Muscle of arm (tissue), 12 donors: Measurements from ENCODE around the gene PRKCB. TPM values are rescaled to one million over a fixed set of nuclear protein-coding genes. Genes with fewer than 3 reads are reported as not detected.
"Not testable (repeated sequence)": the region's sequence is repeated elsewhere in the genome, so short reads cannot be mapped to it uniquely, and the experiment has no call there.

Experiments used
- DNase-seq: peaks from one replicate; pipeline ENCODE4 v3.0.0-alpha.2; 2013
- polyA plus RNA-seq, 12 donors: library from polyadenylated mRNA; unstranded; fragments of 120-200 nt; gene quantifications; one replicate each; pipeline ENCODE4 v1.2.1, GENCODE V29; 2013; ENCODE audit not compliant: insufficient read length in 12 of 12

Gene PRKCB
- polyA plus RNA-seq, 12 donors = 0.75 to 6.3 (median 1.8) TPM; not detected in 1

DNA sequence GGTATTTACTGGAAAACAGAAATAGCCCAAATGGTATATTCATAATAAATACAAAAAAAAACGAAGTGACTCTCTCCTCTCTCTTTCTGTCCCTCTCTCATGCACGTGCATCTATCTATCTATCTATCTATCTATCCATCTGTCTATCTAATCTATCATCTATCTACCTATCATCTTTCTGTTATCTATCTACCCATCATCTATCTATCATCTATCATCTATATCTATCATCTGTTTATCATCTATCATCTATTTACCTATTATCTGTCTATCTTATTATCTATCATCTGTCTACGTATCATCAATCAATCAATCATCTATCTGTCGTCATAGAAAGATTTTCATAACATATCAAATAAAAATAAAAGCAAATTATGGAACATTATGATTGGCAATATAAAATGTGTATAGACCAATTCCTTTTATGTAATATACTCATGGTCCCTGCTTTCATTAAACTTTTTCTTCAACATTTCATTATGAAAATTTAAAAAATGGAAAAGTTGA is 293.7 kb downstream of the PRKCB start:
- DNase-seq = no peak

DNA sequence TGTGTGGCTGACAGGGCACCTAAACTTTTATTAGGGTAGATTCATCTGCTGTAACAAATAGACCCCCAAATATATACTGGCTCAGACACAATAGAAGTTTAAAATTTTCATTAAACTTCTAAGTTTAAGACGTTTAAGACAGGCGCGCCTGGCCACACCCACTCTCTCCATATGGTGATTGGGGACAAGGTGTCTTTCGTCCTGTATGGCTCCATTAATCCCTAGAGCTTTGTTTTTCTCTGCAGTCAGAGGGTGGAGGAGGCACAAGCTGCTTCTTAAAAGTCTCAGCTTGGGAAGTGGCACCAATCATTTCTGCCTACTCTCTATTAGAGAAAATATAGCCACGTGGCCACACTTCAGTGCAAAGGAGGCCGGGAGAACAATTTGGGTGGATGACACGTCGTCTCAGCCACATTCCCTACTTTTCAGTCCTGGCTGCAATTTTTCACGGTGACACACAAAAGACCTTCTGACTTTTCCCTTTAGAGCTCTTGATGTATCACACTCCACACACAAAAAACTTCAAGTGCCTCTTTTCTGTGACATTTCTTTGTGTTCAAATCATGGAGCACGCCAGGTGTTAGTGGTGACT is 294.8 kb downstream of the PRKCB start:
- no peak for DNase-seq

DNA sequence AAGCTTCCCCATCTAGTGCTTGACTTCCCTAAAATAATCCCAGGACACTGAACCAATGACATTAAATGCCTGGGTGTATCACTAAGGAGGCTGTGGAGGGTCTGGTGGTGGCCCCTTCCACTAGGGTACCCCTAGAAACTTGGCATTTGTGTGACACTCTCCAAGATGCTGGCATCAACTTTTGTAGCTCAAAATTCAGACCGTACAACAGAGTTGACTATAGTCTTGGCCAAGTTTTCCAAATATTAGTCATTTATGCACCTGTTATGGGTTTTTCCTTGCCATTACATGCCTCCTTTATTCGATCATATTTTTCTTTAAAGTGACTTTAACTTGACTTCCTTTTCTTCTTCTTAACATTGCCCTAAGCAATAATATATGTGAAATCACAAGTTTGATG is 295.5 kb downstream of the PRKCB start:
- no peak for DNase-seq

DNA sequence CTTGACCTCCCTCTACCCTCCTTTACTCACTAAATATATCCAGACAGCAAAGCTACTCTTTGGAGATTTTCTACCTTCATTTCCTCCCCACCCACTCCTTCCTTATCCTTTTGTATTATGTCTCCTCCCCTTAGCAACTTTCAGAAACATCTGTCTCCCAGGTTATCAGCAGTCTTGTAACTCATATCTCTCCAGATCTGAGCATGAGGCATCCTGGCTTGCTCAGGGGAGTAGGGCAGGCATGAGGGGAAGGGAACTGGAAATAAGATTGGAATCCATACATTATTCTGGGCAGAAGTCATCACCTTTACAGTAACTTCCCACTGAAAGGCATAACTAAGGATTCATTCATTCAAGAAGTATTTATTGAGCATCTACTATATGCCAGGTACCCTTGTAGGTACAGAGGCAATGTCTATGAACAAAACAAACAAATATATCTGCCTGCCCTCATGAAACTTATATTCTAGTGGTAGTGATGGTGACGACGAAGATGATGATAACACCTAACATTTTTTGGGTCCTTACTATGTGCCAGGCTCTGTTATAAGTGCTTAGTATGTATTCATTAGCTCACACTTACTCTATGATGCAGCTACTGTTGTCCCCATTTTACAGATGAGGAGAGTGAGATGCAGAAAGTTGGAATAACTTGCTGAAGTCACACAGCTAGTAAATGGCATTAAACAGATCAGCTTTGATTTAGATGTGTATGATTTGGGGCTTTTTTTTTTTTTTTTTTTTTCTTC is 296.4 kb downstream of the PRKCB start:
- DNase-seq = no peak

DNA sequence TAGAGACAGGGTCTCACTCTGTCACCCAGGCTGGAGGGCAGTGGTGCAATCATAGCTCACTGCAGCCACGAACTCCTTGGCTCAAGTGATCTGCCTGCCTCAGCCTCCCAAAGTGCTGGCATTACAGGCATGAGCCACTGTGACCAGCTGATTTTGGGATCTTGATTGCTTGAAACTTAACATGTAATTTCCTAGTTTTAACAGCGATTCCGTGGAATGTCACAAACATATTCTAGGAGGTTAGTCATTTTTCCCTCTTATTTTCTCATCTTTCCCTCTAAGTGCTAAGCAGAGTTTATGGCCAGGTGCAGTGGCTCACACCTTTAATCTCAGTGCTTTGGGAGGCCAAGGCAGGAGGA is 297.0 kb downstream of the PRKCB start:
- no peak for DNase-seq

DNA sequence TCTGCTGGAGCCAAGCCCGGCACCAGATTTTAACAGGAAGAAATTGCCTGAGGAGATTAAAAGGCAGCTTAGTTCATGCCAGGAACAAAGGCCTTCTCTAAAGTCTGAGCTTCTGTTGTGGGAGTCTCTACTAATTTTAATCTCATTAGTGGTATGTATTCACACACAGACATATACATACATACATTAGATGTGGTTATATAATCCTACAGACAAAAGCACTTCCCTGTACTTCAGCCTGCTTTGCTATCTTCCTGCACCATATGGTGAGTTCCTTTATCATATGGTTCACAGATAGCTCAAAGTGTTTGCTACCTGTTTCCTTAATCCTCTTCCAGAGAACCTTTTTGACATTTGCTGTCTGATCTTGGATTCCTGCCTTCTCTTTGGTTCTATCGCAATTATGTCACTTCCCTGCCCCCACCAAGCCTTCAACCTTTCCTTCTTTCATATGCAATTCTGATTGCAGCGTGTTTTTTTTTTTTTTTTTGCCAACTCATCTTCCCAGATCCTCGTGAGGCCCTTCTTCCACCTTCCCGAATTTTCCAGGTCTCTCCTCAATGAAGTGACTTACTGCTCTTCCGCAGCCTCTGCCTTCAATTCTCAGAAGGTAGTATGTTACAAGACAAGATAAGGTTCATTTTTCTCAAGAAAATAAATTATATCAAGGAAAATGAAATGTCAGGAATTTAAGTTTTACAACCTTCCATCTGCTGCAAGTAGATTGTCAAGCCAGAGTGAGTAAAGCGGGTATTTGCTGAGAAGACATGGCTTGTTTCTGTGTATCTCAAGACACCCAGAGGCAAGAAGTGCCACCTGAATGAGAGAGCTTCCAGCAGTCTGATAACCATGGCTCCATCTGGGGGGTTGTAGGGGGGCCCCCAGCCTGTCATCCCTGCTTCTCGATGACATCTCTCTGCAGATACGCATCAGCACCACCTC is 300.1 kb downstream of the PRKCB start:
- no peak for DNase-seq

DNA sequence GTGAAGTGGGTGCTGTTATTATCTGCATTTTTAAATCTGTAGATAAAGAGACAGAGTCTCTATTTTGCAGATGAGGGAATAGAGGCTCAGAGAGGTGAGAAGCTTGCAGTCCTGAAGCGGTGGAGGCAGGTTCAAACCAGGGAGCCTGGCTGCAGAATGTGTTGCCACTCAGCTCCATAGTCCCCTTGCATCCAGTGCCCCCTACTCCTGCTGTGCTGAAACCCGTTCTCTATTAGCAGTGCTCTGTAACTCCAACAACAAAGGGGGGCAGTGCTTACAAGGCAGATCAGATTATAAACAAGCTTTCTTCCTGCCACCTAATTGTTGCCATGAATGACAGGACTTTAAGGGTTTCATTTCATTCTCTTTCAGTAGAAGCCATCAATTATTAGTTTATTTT is 302.2 kb downstream of the PRKCB start:
- DNase-seq = no peak

DNA sequence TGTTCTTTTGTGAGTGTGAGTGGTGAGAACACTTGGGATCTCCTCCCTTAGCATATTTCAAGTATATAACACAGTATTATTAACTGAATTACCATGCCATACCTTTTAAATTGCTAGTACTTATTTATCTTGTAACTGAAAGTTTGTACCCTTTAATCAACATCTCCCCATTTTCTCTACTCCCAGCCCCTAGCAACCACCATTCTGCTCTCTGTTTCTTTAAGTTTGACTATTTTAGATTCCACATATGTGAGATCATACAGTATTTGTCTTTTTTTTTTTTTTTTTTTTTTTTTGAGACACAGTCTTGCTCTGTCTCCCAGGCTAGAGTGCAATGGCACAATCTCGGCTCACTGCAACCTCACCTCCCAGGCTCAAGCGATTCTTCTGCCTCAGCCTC is 302.8 kb downstream of the PRKCB start:
- no peak for DNase-seq

DNA sequence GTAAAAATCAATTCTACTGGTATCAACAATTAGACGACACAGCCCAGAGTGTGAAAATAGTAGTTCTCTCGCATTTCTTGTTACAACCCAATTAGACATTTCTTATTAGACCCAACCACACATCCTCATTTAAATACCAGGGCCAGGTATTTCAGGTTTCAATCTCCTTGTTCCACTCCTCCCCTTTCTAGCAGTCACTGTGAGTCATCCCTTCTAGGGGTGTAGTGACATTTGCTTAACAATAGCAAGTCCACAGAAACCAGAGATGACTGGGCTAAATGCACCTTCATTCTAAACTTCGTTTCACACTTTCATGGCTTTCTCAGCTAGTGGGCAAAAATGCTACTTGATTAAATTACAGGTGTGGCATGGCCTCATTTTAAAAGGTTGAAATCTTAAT is 303.5 kb downstream of the PRKCB start:
- no peak for DNase-seq

DNA sequence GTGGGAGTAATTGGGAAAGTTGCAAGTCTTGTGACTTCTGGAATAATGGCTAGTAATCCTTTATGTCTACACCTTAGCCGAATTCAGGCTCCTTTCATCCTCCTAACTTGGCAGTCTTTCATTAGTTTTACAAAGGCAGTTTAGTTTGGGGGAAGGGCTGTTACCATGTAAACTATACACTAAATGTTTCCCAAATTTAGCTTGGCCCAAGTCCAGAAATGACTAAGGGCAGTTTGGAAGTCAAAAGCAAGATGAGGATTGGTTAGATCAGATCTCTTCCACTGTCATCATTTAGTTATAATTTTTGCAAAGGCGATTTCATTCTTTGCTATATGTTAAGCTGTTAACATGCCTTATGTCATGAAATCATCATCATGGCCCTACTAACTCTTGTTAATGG is 304.9 kb downstream of the PRKCB start:
- no peak for DNase-seq

DNA sequence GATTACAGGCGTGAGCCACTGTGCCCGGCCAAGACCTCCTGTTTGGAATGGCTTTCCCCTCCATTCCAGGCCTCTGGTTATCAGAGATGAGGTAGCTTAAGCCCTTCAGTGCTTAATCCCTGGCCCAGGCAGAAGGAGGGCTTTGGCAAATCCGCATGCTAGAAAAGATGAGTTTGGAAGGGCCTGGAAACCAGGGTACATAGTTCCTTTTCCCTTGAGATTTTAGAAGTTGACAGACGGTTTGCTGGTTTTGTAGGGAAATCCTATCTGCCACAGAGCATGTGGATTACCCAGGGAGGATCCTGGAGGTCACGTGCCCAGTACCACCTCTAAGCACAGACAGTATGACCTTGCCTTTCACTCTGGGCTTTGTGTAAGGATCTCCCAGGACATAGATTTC is 305.7 kb downstream of the PRKCB start:
- DNase-seq = no peak

DNA sequence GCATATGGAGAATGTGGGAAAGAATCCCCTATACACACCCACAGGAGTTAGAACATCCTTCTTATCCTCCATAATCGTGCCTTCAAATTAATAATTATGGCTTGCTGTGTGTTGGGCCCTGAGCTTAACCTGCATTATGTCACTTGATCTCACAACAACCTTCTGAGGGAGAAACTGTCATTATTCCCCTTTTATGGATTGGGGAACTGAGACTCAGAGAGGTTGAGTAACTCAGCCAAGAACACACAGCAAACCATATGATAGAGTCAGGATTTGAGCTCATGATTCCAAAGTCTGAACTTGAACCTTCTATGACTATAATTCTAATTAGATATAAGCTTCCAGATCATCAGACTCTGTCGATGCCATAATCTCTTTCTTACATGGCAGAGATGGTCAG is 306.1 kb downstream of the PRKCB start:
- DNase-seq = no peak

DNA sequence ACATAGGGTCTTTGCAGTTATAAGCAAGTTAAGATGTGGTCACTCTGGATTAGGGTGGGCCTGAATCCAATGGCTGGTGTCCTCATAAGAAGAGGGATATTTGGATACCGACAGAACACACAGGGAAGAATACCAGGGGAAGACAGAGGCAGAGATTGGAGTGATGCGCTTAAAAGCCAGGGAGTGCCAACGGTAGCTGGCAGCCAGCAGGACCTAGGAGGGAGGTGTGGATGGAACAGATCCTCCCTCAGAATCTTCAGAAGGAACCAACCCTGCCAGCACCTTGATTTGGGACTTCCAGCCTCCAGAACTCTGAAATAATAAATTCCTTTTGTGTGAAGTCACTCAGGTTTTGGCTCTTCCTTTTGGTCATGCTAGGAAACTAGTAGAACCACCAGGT is 310.1 kb downstream of the PRKCB start:
- DNase-seq = no peak

DNA sequence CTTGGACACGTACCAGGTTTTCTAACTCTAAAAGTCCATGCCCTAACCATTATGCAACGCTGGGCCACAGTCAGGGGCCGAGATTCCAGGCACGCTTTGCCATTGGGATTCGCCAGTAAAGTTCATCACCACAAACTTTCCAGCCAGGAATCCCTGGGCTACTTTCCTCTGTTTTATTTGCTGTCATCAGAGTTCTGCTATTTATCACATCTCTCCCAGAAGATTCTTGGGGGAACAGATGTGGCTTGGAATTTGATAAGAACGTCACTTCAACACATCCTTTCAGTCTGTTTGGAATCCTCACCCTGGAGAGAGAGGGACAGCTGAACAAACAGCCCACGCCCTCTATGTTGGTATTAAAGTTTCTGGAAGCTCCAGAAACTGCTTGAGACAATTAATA is 310.7 kb downstream of the PRKCB start:
- DNase-seq = no peak

DNA sequence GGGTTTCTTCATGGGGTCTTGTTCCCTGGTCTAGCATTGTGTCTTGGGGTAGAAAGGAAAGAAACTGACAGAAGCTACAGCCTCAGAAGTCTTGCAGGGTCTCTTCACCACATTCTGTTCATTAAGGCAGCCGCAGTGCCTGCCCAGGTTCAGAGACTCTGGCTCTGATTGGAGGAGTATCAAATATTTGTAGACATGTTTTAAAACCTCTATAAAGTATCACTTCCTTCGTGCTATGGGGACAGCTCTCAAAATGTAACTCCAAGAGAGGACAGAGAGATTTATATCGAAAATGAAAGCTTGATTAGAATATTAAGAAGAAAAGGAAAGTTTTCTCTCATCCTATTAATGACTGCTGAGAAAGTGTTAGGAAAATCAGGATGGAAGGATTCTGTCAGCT is 313.3 kb downstream of the PRKCB start:
- no peak for DNase-seq

DNA sequence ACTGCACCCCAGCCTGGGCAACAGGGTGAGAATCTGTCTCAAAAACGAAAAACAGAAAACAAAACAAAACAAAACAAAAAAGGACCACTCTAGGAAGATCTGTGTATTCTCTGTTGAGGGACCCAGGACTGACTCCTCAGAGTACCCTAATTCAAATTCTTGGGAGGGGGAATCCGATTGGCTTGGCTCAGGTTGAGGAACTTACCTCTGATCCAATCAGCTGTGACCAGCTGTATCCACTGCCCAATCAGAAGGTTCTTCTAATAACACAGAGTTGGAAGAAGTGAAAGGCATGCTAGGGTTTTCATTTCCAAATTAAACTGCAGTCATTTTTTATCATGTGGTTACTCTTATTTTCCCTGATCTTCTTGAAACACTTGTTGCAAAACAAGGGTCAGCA is 314.5 kb downstream of the PRKCB start:
- DNase-seq = no peak

DNA sequence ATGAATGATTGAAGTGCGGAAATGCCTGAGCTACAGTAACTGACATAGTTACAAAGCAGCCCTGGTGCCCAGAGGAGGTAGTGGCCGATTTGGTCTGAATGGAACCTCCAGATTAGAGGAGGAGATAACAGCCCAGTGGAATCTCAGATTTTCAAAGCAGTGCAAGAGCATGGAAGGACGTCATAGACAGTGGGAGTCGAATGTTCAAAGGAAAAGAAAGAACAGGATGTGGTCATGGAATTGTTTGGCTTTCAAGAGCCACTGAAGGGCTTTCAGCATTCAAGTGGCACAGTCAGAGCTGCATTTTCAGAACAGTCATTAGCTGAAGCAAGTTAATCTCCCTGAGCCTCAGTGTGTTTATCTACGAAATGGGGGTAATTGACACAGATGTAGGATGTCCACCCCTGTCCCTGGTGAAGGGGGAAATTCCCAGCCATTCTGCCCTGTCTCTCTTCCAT is 315.7 kb downstream of the PRKCB start:
- no peak for DNase-seq

DNA sequence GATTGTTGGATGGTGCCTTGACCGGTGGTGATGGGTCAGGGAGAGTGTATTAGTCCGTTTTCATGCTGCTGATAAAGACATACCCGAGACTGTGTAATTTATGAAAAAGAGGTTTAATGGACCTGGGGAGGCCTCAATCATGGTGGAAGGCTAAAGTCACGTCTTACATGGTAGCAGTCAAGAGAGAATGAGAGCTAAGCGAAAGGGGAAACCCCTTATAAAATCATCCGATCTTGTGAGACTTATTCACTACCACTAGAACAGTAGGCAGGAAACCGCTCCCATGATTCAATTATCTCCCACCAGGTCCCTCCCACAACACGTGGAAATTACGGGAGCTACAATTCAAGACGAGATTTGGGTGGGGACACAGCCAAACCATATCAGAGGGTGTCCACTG is 316.3 kb downstream of the PRKCB start:
- not testable (repeated sequence) for DNase-seq

DNA sequence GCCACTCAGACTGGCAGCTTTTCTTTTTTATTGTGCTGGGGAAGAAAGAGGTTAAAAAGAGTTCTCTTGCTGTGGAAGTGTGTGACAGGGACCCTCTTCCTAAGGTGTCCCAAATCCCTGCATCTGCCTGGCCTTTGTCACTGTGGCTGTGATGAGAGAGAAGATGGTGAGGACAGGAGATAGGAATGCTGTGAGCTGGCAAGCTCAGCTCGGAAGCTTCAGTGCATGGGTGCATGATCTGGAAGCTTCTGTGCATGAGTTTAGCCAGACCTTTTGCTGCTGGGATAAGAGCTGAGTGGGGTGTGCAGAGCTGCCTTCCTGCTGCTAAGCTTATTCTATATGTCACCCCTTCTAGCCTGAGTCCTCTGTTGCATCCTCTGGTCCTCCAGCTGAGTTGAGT is 317.0 kb downstream of the PRKCB start:
- DNase-seq = no peak

DNA sequence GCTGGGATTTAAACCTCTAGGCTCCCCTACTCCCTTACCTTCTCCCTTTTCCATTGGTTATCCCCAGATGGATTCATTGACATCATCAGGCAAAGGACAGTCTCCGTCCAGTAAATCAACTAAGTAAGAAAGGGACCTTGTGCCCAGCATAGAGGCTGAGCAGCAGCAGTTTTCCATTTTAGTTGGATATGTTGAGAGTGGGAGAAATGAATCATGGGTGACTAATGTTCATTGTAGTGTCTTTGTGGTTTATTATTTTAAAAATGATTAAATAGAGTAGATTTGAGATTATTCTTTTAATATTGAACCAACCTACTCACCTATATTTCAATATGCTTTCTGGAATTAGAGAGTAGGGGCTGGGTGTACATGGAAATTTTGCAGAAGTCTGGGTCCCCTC is 321.0 kb downstream of the PRKCB start:
- DNase-seq = no peak

DNA sequence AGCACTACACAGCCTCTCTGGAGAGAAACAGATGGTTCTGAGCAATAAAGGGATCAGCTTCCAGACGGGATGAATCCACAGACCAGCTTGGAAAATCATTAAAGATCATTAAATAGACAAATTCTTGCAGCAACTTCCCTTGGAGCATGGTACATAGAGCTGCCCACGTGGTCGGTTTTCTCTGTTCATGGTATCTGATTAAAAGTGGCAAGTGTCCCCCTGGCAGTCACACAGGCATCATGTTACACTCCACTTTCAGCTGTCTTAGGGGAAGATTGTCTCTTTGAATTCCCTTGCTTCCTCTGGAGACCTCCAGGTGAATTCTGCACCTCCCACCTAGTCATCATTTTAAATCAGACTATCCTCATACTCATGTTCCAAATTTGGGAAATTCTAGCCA is 328.2 kb downstream of the PRKCB start:
- no peak for DNase-seq

DNA sequence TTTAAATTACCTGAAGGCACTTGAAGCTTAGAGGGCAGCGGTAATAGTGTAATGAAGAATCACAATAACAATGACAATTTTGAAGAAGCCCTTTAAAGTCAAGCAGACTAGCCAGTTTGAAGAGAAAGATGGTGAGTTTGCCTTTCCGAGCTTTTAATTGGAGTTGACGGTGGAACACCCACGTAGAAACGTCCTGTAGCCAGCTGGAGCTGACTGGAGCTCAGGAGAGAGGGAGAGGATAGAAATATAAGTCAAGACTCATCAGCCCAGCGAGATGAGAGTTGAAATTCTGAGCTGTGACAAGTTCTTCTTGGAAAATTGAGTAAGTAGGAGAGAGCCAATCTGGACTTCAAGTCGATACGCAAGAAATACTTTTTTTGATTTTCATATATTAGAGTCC is 328.6 kb downstream of the PRKCB start:
- DNase-seq = no peak

DNA sequence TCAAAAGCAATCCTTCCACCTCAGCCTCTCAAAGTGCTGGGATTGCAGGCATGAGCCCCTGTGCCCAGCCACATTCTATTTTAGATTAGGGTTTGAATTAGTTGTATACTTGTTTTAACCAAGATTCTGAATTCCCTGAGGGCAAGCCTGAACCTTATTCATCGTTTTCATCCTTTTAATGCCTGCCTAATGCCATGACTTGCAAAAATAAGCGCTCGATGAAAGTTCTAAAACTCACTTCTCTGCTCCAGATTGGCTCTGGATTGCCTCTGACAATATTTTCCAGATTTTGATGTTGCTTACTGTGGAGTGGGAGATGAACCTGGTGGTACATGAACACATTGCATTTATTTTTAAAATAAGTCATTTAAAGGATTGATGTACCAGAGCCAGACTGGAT is 329.5 kb downstream of the PRKCB start:
- DNase-seq = no peak
